Vagina (tissue), 2 donors: ENCODE results near the gene PPP1R13B. TPM values are rescaled to one million over a fixed set of nuclear protein-coding genes. Genes with fewer than 3 reads are reported as not detected.
"Not testable (repeated sequence)": the region's sequence is repeated elsewhere in the genome, so short reads cannot be mapped to it uniquely, and the experiment has no call there.

Source experiments
- DNase-seq, 2 donors: peaks; one replicate each; pipeline ENCODE4 v3.0.0-alpha.2; 2017; ENCODE audit errors: extremely low spot score in 2 of 2
- H3K27ac ChIP-seq: fragments of 200-600 bp; sonication (generic); one replicate; pipeline ENCODE4 v1.5.1; 2019
- H3K27me3 ChIP-seq: fragments of 200-600 bp; sonication (generic); one replicate; pipeline ENCODE4 v1.5.1; 2019
- H3K36me3 ChIP-seq, 2 donors: fragments of 200-600 bp; sonication (generic); one replicate each; pipeline ENCODE4 v1.5.1; 2017 to 2019
- H3K4me1 ChIP-seq: fragments of 200-600 bp; sonication (generic); one replicate; pipeline ENCODE4 v1.5.1; 2019
- H3K4me3 ChIP-seq, 2 donors: fragments of 200-600 bp; sonication (generic); 1 replicate in 1 of 2; 2 replicates in 1 of 2; pipeline ENCODE4 v1.5.1; 2016 to 2019
- H3K9me3 ChIP-seq: fragments of 200-600 bp; sonication (generic); one replicate; pipeline ENCODE4 v1.5.1; 2019
- CTCF ChIP-seq, 3 experiments: fragments of 450-650 bp in 2 of 3; fragments of 200-600 bp in 1 of 3; sonication (generic) in 1 of 3; IDR thresholded peaks; one replicate each; pipeline ENCODE4 v1.5.1; 2017 to 2019; ENCODE audit warnings: antibody characterized with exemption in 3 of 3, mild to moderate bottlenecking in 2 of 3, moderate library complexity in 2 of 3
- POLR2A ChIP-seq, 2 donors: fragments of 450-650 bp; IDR thresholded peaks; one replicate each; pipeline ENCODE4 v1.6.1; 2017; ENCODE audit warnings: antibody characterized with exemption in 2 of 2, mild to moderate bottlenecking in 2 of 2, moderate library complexity in 2 of 2
- POLR2AphosphoS5 ChIP-seq, 2 donors: sonication (generic); formaldehyde crosslinking; IDR thresholded peaks; one replicate each; pipeline ENCODE4 v1.9.0; 2017; ENCODE audit warnings: antibody characterized with exemption in 2 of 2, mild to moderate bottlenecking in 2 of 2, low read depth in 1 of 2; ENCODE audit not compliant: insufficient read depth in 1 of 2
- intact Hi-C: fragments of 100-400 bp; cut with DNase I; formaldehyde crosslinking; loops from one replicate; pipeline ENCODE4 v1.15.1; 2023
- total RNA-seq: library from RNA; depleted of rRNA; stranded (reverse); fragments of >200 nt; gene quantifications from one replicate; pipeline ENCODE4 v1.2.3, GENCODE V29; 2016

PPP1R13B gene
- total RNA-seq, 1 donor from 2014 or later = 34.1 TPM

- Histone ChIP-seq H3K4me1 (no peaks in the 10 kb centered on the region), H3K36me3 (no peaks in the 10 kb centered on the region), H3K9me3 (no peaks in the 10 kb centered on the region), H3K27me3 (no peaks in the 10 kb centered on the region), H3K27ac (no peak overlapping the region), H3K4me3 (no peak overlapping the region)
- intact Hi-C loops = loop anchor here (10.0 kb wide), 2 partner anchors 91 to 171 kb away; no protein-coding TSS in a partner anchor
- DNase-seq = no peak
- TF ChIP-seq CTCF (IDR thresholded peaks at IDR 0.05) (no peak), POLR2A (IDR thresholded peaks at IDR 0.05) (no peak), POLR2AphosphoS5 (IDR thresholded peaks at IDR 0.05; ENCODE audit: insufficient read depth in 1 of 2, low read depth in 1 of 2) (no peak)
These were observed 43.7 kb downstream of the PPP1R13B start for GRCh38 chr14:103803661-103804060.

- H3K27ac ChIP-seq = no peak overlapping the region
- no peak for TF ChIP-seq POLR2A (IDR thresholded peaks at IDR 0.05)
- TF ChIP-seq CTCF (IDR thresholded peaks at IDR 0.05) = no peak
- TF ChIP-seq POLR2AphosphoS5 (IDR thresholded peaks at IDR 0.05; ENCODE audit: insufficient read depth in 1 of 2, low read depth in 1 of 2) = no peak
- no peaks in the 10 kb centered on the region for H3K4me1 ChIP-seq
- H3K36me3 ChIP-seq = no peaks in the 10 kb centered on the region
- H3K27me3 ChIP-seq = no peaks in the 10 kb centered on the region
- no peaks in the 10 kb centered on the region for H3K9me3 ChIP-seq
- DNase-seq = no peak
- H3K4me3 ChIP-seq = no peak overlapping the region
- intact Hi-C loops = loop anchor here (10.0 kb wide), 2 partner anchors 92 to 172 kb away; no protein-coding TSS in a partner anchor
These were observed 45.0 kb downstream of the PPP1R13B start for GRCh38 chr14:103802356-103802755.

- TF ChIP-seq CTCF (IDR thresholded peaks at IDR 0.05) = no peak
- peak in 1 of 2 donors; percentile 79 for TF ChIP-seq POLR2AphosphoS5 (IDR thresholded peaks at IDR 0.05; ENCODE audit: insufficient read depth in 1 of 2, low read depth in 1 of 2)
- Histone ChIP-seq H3K4me1 (no peaks in the 10 kb centered on the region), H3K27ac (no peak overlapping the region), H3K4me3 (no peak overlapping the region), H3K27me3 (no peaks in the 10 kb centered on the region), H3K9me3 (no peaks in the 10 kb centered on the region), H3K36me3 (no peaks in the 10 kb centered on the region)
- no peak for DNase-seq
- intact Hi-C loops = loop anchor here (10.0 kb wide), 2 partner anchors 93 to 173 kb away; no protein-coding TSS in a partner anchor
These were observed 45.9 kb downstream of the PPP1R13B start for GRCh38 chr14:103801459-103801858.

GRCh38 chr14:103793192-103793591 is 54.2 kb downstream of the PPP1R13B start:
- intact Hi-C loops, H3K27me3 ChIP-seq, H3K9me3 ChIP-seq, H3K36me3 ChIP-seq, H3K4me1 ChIP-seq, DNase-seq, H3K4me3 ChIP-seq, H3K27ac ChIP-seq: not testable (repeated sequence)

- no peaks in the 10 kb centered on the region for H3K9me3 ChIP-seq
- DNase-seq = no peak
- no peaks in the 10 kb centered on the region for H3K27me3 ChIP-seq
- intact Hi-C loops = no loop called here
- H3K27ac ChIP-seq = no peak overlapping the region
- no peak overlapping the region for H3K4me3 ChIP-seq
- no peak for TF ChIP-seq CTCF (IDR thresholded peaks at IDR 0.05)
- TF ChIP-seq POLR2A (IDR thresholded peaks at IDR 0.05) = no peak
- TF ChIP-seq POLR2AphosphoS5 (IDR thresholded peaks at IDR 0.05; ENCODE audit: insufficient read depth in 1 of 2, low read depth in 1 of 2) = no peak
- H3K4me1 ChIP-seq = no peaks in the 10 kb centered on the region
- H3K36me3 ChIP-seq = peaks cover 0 to 9% of the 10 kb centered on the region in 2 donors
These were observed 59.3 kb downstream of the PPP1R13B start for GRCh38 chr14:103788086-103788485.
